Activated naive CD4-positive, alpha-beta T cell (primary cell): ENCODE measurements around the gene DNAAF2.
"Not testable (repeated sequence)": the region's sequence is repeated elsewhere in the genome, so short reads cannot be mapped to it uniquely, and the experiment has no call there.

ENCODE experiments used
- DNase-seq, 4 experiments: peaks; one replicate each; lab custom pipeline; 2025; lab: John Stamatoyannopoulos, UW

The DNAAF2 gene

GRCh38 chr14:49634547-49635334, at the start of gene DNAAF2:
Gene DNAAF2, minus strand, starts transcription at chr14:49635244. Its CDS starts 95 bp downstream, at chr14:49635149.
- DNase-seq, result peak; percentile 17 to 57 (median 46)

- no peak for DNase-seq
Observed at GRCh38 chr14:49679271-49679670, 44.2 kb upstream of the DNAAF2 start.

- DNase-seq, result no peak
Observed at GRCh38 chr14:49677643-49678042, 42.6 kb upstream of the DNAAF2 start.

- no peak for DNase-seq
Observed at GRCh38 chr14:49673586-49673985, 38.5 kb upstream of the DNAAF2 start.

GRCh38 chr14:49670475-49670874, 35.4 kb upstream of the DNAAF2 start:
- no peak for DNase-seq

GRCh38 chr14:49659526-49660455, 24.7 kb upstream of the DNAAF2 start:
- no peak for DNase-seq

- DNase-seq, result not testable (repeated sequence)
Observed at GRCh38 chr14:49657500-49657899, 22.5 kb upstream of the DNAAF2 start.

- no peak for DNase-seq
Observed at GRCh38 chr14:49654511-49654910, 19.5 kb upstream of the DNAAF2 start.

- DNase-seq, result no peak
Observed at GRCh38 chr14:49653508-49653907, 18.5 kb upstream of the DNAAF2 start.

- no peak for DNase-seq
Observed at GRCh38 chr14:49642163-49642562, 7.1 kb upstream of the DNAAF2 start.

- no peak for DNase-seq
Observed at GRCh38 chr14:49641697-49642129, 6.7 kb upstream of the DNAAF2 start.

- DNase-seq, result no peak
Observed at GRCh38 chr14:49640540-49641417, 5.7 kb upstream of the DNAAF2 start.

- DNase-seq, result no peak
Observed at GRCh38 chr14:49637534-49638078, 2.6 kb upstream of the DNAAF2 start.

GRCh38 chr14:49636866-49637265, 1.8 kb upstream of the DNAAF2 start:
- DNase-seq, result no peak

- peak; percentile 87 to 93 (median 91) for DNase-seq
Observed at GRCh38 chr14:49633640-49634546, 1.2 kb downstream of the DNAAF2 start.

GRCh38 chr14:49623941-49624839, 10.9 kb downstream of the DNAAF2 start:
- no peak for DNase-seq

GRCh38 chr14:49623387-49623786, 11.7 kb downstream of the DNAAF2 start:
- DNase-seq, result no peak

GRCh38 chr14:49622022-49622607, 12.9 kb downstream of the DNAAF2 start:
- no peak for DNase-seq
